Natural killer cell (primary cell): Measurements from ENCODE around the gene E2F6. TPM values are rescaled to one million over a fixed set of nuclear protein-coding genes. Genes with fewer than 3 reads are reported as not detected.

Source experiments
- ATAC-seq, 3 donors: fragments of 150-1000 bp in 2 of 3; fragments of 200-7000 bp in 1 of 3; cut with Tn5 transposase; 1 replicate in 1 of 3; 2 replicates in 2 of 3; pipeline ENCODE4 v1.10.0; 2021; ENCODE audit warnings: mild to moderate bottlenecking in 2 of 3, moderate library complexity in 2 of 3
- DNase-seq, 2 donors: peaks; one replicate each; pipeline versions ENCODE4 v3.0.0 to v3.0.0-alpha.2; 2013 to 2021; ENCODE audit warnings: mixed read lengths in 1 of 2
- H3K27ac ChIP-seq: one replicate; pipeline ENCODE4 v1.5.1; 2013; ENCODE audit warnings: mild to moderate bottlenecking, low read length
- H3K27me3 ChIP-seq: one replicate; pipeline ENCODE4 v1.6.1; 2013; ENCODE audit warnings: low read length; ENCODE audit not compliant: control insufficient read depth, insufficient read depth
- H3K36me3 ChIP-seq: one replicate; pipeline ENCODE4 v1.6.1; 2013; ENCODE audit warnings: low read length; ENCODE audit not compliant: control insufficient read depth, insufficient read depth
- H3K4me1 ChIP-seq: one replicate; pipeline ENCODE4 v1.6.1; 2013; ENCODE audit warnings: low read length; ENCODE audit not compliant: control insufficient read depth, insufficient read depth
- H3K4me3 ChIP-seq: one replicate; pipeline ENCODE4 v1.5.1; 2013; ENCODE audit warnings: low read length
- H3K9me3 ChIP-seq: one replicate; pipeline ENCODE4 v1.6.1; 2013; ENCODE audit warnings: low read length; ENCODE audit not compliant: control insufficient read depth, insufficient read depth
- H3K27ac Mint-ChIP-seq, 2 donors: one replicate each; pipeline ENCODE4 v1.8.0; 2022; ENCODE audit warnings: mild to moderate bottlenecking in 2 of 2, mixed read lengths in 2 of 2, moderate library complexity in 1 of 2
- H3K27me3 Mint-ChIP-seq, 2 donors: one replicate each; pipeline ENCODE4 v1.8.0; 2022; ENCODE audit warnings: low read depth in 2 of 2, mixed read lengths in 2 of 2
- H3K36me3 Mint-ChIP-seq: one replicate; pipeline ENCODE4 v1.8.0; 2022; ENCODE audit warnings: mixed read lengths
- H3K4me1 Mint-ChIP-seq, 2 donors: one replicate each; pipeline ENCODE4 v1.8.0; 2022; ENCODE audit warnings: mixed read lengths in 2 of 2
- H3K4me3 Mint-ChIP-seq: one replicate; pipeline ENCODE4 v1.8.0; 2022; ENCODE audit warnings: mild to moderate bottlenecking, moderate library complexity, mixed read lengths
- H3K9me3 Mint-ChIP-seq, 2 donors: one replicate each; pipeline ENCODE4 v1.8.0; 2022; ENCODE audit warnings: mixed read lengths in 2 of 2
- CTCF ChIP-seq: fragments of 200-600 bp; IDR thresholded peaks from one replicate; pipeline ENCODE4 v1.8.0; 2022; ENCODE audit warnings: antibody characterized with exemption
- WGBS: methylation state at CpG from one replicate; pipeline ENCODE4 v1.1.7; 2013; ENCODE audit warnings: missing lambda C conversion rate; ENCODE audit not compliant: insufficient coverage; 5-methylcytosine and 5-hydroxymethylcytosine counted together
- intact Hi-C: fragments of 100-400 bp; cut with micrococcal nuclease; formaldehyde crosslinking; loops from one replicate; pipeline ENCODE4 v1.14.2; 2022
- total RNA-seq, 4 donors: library from RNA; stranded (reverse); fragments of 120-200 nt in 1 of 4; gene quantifications; one replicate each; pipeline versions ENCODE4 v1.2.3 to v1.2.4, GENCODE V29; 2013 to 2022

The E2F6 gene
- total RNA-seq, 3 donors from 2014 or later (not counting 1 experiment from before 2014, with no cell fraction given), result 4.6 to 9.6 (median 8.3) TPM

- intact Hi-C loops, result loop anchor here (10.0 kb wide), 1 partner anchor 277 kb away; a partner anchor contains a TSS
- Histone ChIP-seq H3K4me3 (no peak overlapping the region), H3K36me3 (no peaks in the 10 kb centered on the region), H3K27ac (no peak overlapping the region), H3K9me3 (no peaks in the 10 kb centered on the region), H3K4me1 (no peaks in the 10 kb centered on the region), H3K27me3 (no peaks in the 10 kb centered on the region)
- H3K27ac Mint-ChIP-seq, result no peak overlapping the region
- peak in 1 of 2 donors; percentile 30 for DNase-seq
- no peaks in the 10 kb centered on the region for H3K4me1 Mint-ChIP-seq
- no peaks in the 10 kb centered on the region for H3K36me3 Mint-ChIP-seq
- H3K4me3 Mint-ChIP-seq, result no peak overlapping the region
- TF ChIP-seq CTCF, result no peak
- no peaks in the 10 kb centered on the region for H3K9me3 Mint-ChIP-seq
- no peak for ATAC-seq
- peaks cover 12 to 21% of the 10 kb centered on the region in 2 donors for H3K27me3 Mint-ChIP-seq
- WGBS, result 42% methylated on average over 10 of the region's 11 CpGs
Observed at GRCh38 chr2:11411768-11412448, 54.1 kb downstream of the E2F6 start.

- H3K4me1 Mint-ChIP-seq, result no peaks in the 10 kb centered on the region
- DNase-seq (no peak), ATAC-seq (no peak)
- no peaks in the 10 kb centered on the region for H3K9me3 Mint-ChIP-seq
- H3K27ac Mint-ChIP-seq, result no peak overlapping the region
- Histone ChIP-seq H3K9me3 (no peaks in the 10 kb centered on the region), H3K4me3 (no peak overlapping the region), H3K4me1 (no peaks in the 10 kb centered on the region), H3K27ac (no peak overlapping the region), H3K27me3 (no peaks in the 10 kb centered on the region), H3K36me3 (no peaks in the 10 kb centered on the region)
- TF ChIP-seq CTCF, result no peak
- H3K4me3 Mint-ChIP-seq, result no peak overlapping the region
- peaks cover 12 to 21% of the 10 kb centered on the region in 2 donors for H3K27me3 Mint-ChIP-seq
- H3K36me3 Mint-ChIP-seq, result no peaks in the 10 kb centered on the region
- intact Hi-C loops, result loop anchor here (10.0 kb wide), 1 partner anchor 276 kb away; a partner anchor contains a TSS
- no CpG with 5 or more reads among the region's 1 CpG for WGBS
Observed at GRCh38 chr2:11411244-11411643, 54.7 kb downstream of the E2F6 start.

DNA sequence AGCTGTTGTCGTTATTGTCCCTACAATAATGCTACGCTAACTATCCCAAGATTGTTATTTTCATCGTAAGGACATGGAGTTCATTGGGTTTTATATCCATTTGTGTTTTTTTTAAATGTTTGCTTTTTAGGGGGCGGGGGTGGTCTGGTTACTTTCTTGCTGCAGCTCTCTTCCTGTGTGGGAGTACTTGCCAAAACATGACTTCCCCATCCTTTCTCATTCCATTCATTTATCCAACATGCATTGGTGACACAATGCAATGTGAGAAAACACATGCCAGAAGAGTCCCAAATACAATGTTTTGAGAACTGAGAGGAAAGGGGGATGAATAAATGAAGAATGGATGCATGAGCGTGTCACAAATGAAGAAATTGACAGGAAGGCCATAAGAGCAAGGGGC, 55.9 kb downstream of the E2F6 start:
- Histone ChIP-seq H3K4me1 (no peaks in the 10 kb centered on the region), H3K4me3 (no peak overlapping the region), H3K27me3 (no peaks in the 10 kb centered on the region), H3K27ac (no peak overlapping the region), H3K36me3 (no peaks in the 10 kb centered on the region), H3K9me3 (no peaks in the 10 kb centered on the region)
- Mint-ChIP-seq H3K27ac (no peak overlapping the region), H3K27me3 (peaks cover 12% of the 10 kb centered on the region in 2 donors), H3K4me1 (no peaks in the 10 kb centered on the region), H3K36me3 (no peaks in the 10 kb centered on the region), H3K9me3 (no peaks in the 10 kb centered on the region), H3K4me3 (no peak overlapping the region)
- WGBS, result 83% methylated on average over 3 of the region's 5 CpGs
- TF ChIP-seq CTCF, result no peak
- ATAC-seq, result no peak
- no peak for DNase-seq
- intact Hi-C loops, result loop anchor here (10.0 kb wide), 1 partner anchor 275 kb away; a partner anchor contains a TSS

DNA sequence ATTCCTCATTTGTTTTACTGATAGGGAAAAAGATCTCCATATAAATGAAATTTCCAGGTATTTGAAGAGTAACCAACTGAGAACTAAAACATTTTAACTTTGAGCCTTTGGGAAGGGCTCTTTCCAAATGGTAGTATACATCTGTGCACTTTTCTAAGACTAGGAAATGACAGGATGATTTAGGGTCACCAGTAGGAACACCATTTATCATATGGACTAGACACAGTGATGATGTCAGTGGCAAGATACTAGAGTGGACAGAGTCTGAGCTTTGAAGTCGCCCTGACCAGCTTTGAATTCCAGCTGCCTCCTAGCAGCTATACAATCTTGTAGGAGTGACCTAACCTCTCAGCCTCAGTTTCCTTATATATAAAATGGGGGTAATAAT, 56.4 kb downstream of the E2F6 start:
- Histone ChIP-seq H3K27me3 (no peaks in the 10 kb centered on the region), H3K36me3 (no peaks in the 10 kb centered on the region), H3K4me3 (no peak overlapping the region), H3K9me3 (no peaks in the 10 kb centered on the region), H3K27ac (no peak overlapping the region), H3K4me1 (no peaks in the 10 kb centered on the region)
- no peak for ATAC-seq
- Mint-ChIP-seq H3K4me1 (no peaks in the 10 kb centered on the region), H3K9me3 (no peaks in the 10 kb centered on the region), H3K36me3 (no peaks in the 10 kb centered on the region), H3K4me3 (no peak overlapping the region), H3K27ac (no peak overlapping the region), H3K27me3 (peaks cover 12% of the 10 kb centered on the region in 2 donors)
- intact Hi-C loops, result no loop called here
- WGBS, result 100% methylated on average over 1 of the region's 1 CpG
- no peak for TF ChIP-seq CTCF
- no peak for DNase-seq
